GM12878 (cell line): ENCODE results near the gene CACNA1D. TPM values are rescaled to one million over a fixed set of nuclear protein-coding genes. Genes with fewer than 3 reads are reported as not detected.

Source experiments
- ATAC-seq: fragments of 200-7000 bp; cut with Tn5 transposase; 3 replicates; pipeline ENCODE4 v1.9.1; 2020; ENCODE audit warnings: mild to moderate bottlenecking, moderate library complexity
- BruUV-seq: library from RNA; stranded (reverse); fragments of 400-500 nt; replicated peaks from 2 replicates; lab custom pipeline; 2021; lab: Mats Ljungman, UMichigan
- CTCF ChIA-PET: fragments of 300-600 bp; sonication (Branson Sonifier 250); formaldehyde crosslinking; extraction: SDS; loops from one replicate; lab custom pipeline; 2021; ENCODE audit warnings: inconsistent platforms; lab: Yijun Ruan, JAX
- POLR2A ChIA-PET: fragments of 350-600 bp; formaldehyde crosslinking; extraction: SDS; loops from one replicate; lab custom pipeline; 2021; ENCODE audit warnings: inconsistent platforms; lab: Charles Lee
- RAD21 ChIA-PET: fragments of 300-600 bp; sonication (Branson Sonifier 250); formaldehyde crosslinking; loops from one replicate; lab custom pipeline; 2023; ENCODE audit warnings: antibody characterized with exemption; ENCODE audit not compliant: unreplicated experiment; lab: Charles Lee
- SMC1A ChIA-PET: fragments of 300-600 bp; sonication (Branson Sonifier 250); formaldehyde crosslinking; loops from one replicate; lab custom pipeline; 2023; ENCODE audit not compliant: unreplicated experiment, uncharacterized antibody; lab: Charles Lee
- DNase-seq: peaks from one replicate; pipeline ENCODE4 v3.0.0-alpha.2; 2011; ENCODE audit warnings: low read depth, low spot score
- FAIRE-seq: peaks from 3 replicates; lab custom pipeline; 2011; peaks lifted over from hg19 to GRCh38; lab: Jason Lieb, UNC
- H2AFZ ChIP-seq: 2 replicates; pipeline ENCODE4 v1.6.0; 2011; ENCODE audit warnings: low read depth, low read length, control low read depth; ENCODE audit not compliant: control insufficient read depth
- H3K27ac ChIP-seq: 2 replicates; pipeline ENCODE4 v1.5.1; 2011; ENCODE audit warnings: control low read depth; ENCODE audit not compliant: control insufficient read depth, insufficient read depth
- H3K27me3 ChIP-seq, 2 experiments: replicated peaks in 1 of 2; 2 replicates each; pipeline versions ENCODE4 v1.6.0 to v1.6.1; 2011; ENCODE audit warnings: low read length in 1 of 2; ENCODE audit not compliant: control insufficient read depth in 2 of 2, insufficient read depth in 2 of 2
- H3K36me3 ChIP-seq, 2 experiments: 2 replicates each; pipeline ENCODE4 v1.5.1; 2011; ENCODE audit warnings: low read length in 1 of 2; ENCODE audit not compliant: control insufficient read depth in 2 of 2, insufficient read depth in 2 of 2
- H3K4me1 ChIP-seq: 2 replicates; pipeline ENCODE4 v1.6.1; 2011; ENCODE audit warnings: mild to moderate bottlenecking, low read length, moderate library complexity, mixed read lengths; ENCODE audit not compliant: control insufficient read depth, insufficient read depth
- H3K4me2 ChIP-seq: 2 replicates; pipeline ENCODE4 v1.6.0; 2011; ENCODE audit warnings: control low read depth; ENCODE audit not compliant: control insufficient read depth, insufficient read depth
- H3K4me3 ChIP-seq: fragments of 200-600 bp; sonication (generic); 2 replicates; pipeline ENCODE4 v1.5.1; 2016
- H3K79me2 ChIP-seq: 2 replicates; pipeline ENCODE4 v1.6.0; 2011; ENCODE audit warnings: low read length; ENCODE audit not compliant: control insufficient read depth, insufficient read depth
- H3K9ac ChIP-seq: 2 replicates; pipeline ENCODE4 v1.8.0; 2011; ENCODE audit warnings: low read length, control low read depth, mixed read lengths; ENCODE audit not compliant: control insufficient read depth, insufficient read depth
- H3K9me3 ChIP-seq: replicated peaks from 3 replicates; pipeline ENCODE4 v1.5.1; 2011; ENCODE audit warnings: mild to moderate bottlenecking, low read length; ENCODE audit not compliant: control insufficient read depth, insufficient read depth
- H4K20me1 ChIP-seq: 2 replicates; pipeline ENCODE4 v1.6.0; 2011; ENCODE audit not compliant: control insufficient read depth, insufficient read depth
- BACH1 ChIP-seq: fragments of 450-650 bp; IDR thresholded peaks from 2 replicates; pipeline ENCODE4 v1.6.1; 2017; ENCODE audit warnings: mild to moderate bottlenecking, borderline replicate concordance
- MTA2 ChIP-seq: fragments of 450-650 bp; IDR thresholded peaks from 2 replicates; pipeline ENCODE4 v1.6.1; 2016; ENCODE audit warnings: low read depth, mild to moderate bottlenecking, moderate library complexity
- NBN ChIP-seq: fragments of 450-650 bp; IDR thresholded peaks from 2 replicates; pipeline ENCODE4 v1.6.1; 2016
- NFYA ChIP-seq: IDR thresholded peaks from 2 replicates; pipeline ENCODE4 v1.6.1; 2011; ENCODE audit warnings: low read depth, mild to moderate bottlenecking, low read length, improper control_type of control experiment, borderline replicate concordance
- POLR2AphosphoS2 ChIP-seq: IDR thresholded peaks from 2 replicates; pipeline ENCODE4 v1.6.1; 2011; ENCODE audit warnings: low read depth, mild to moderate bottlenecking, low read length, improper control_type of control experiment, moderate library complexity
- RELA ChIP-seq: fragments of 450-650 bp; IDR thresholded peaks from 2 replicates; pipeline ENCODE4 v1.8.0; 2014; ENCODE audit warnings: borderline replicate concordance; ENCODE audit not compliant: partially characterized antibody
- ZBTB40 ChIP-seq: fragments of 450-650 bp; IDR thresholded peaks from 2 replicates; pipeline ENCODE4 v1.6.1; 2016; ENCODE audit warnings: mild to moderate bottlenecking, moderate library complexity, borderline replicate concordance
- WGBS: methylation state at CpG from one replicate; pipeline ENCODE4 v1.1.6; 2016; ENCODE audit warnings: low lambda C conversion rate; ENCODE audit not compliant: insufficient replicate concordance, insufficient coverage; ENCODE audit errors: missing lambda C conversion rate; 5-methylcytosine and 5-hydroxymethylcytosine counted together
- in situ Hi-C: fragments of 300-500 bp; cut with MboI; formaldehyde crosslinking; loops from 9 replicates; pipeline ENCODE4 v1.14.3; 2018; ENCODE audit warnings: mixed read lengths
- intact Hi-C: fragments of 100-400 bp; cut with micrococcal nuclease; formaldehyde crosslinking; loops from one replicate; pipeline ENCODE4 v1.14.2; 2022; ENCODE audit not compliant: unreplicated experiment
- polyA plus RNA-seq, 11 experiments: library from polyadenylated mRNA; depleted of rRNA in 4 of 11; unstranded in 6 of 11; stranded (reverse) in 5 of 11; fragments of >200 nt; fragmentation: Nextera tagmentation in 4 of 11; fragmentation: Illumina TruSeq in 1 of 11; extraction: Ambion mirVana in 4 of 11; extraction: Trizol in 1 of 11; gene quantifications; 1 replicate in 1 of 11; 2 replicates in 10 of 11; pipeline versions ENCODE4 v1.2.1 to v1.2.3, GENCODE V29; 2011 to 2016; ENCODE audit warnings: inconsistent platforms in 2 of 11, missing spikeins in 2 of 11, low read depth in 1 of 11
- total RNA-seq, 4 experiments: library from RNA; depleted of rRNA in 3 of 4; stranded (reverse); fragments of >200 nt in 3 of 4; fragmentation: Illumina TruSeq in 1 of 4; extraction: Trizol in 1 of 4; gene quantifications; 2 replicates each; pipeline versions ENCODE4 v1.2.1 to v1.2.3, GENCODE V29; 2013 to 2021
- TF ChIP-seq, protein P1 (sequence below): fragments of 450-650 bp; IDR thresholded peaks from 2 replicates; pipeline ENCODE4 v1.6.1; 2017; ENCODE audit warnings: mild to moderate bottlenecking
- TF ChIP-seq, protein P2 (sequence below): fragments of 450-650 bp; IDR thresholded peaks from 2 replicates; pipeline ENCODE4 v1.6.1; 2018; ENCODE audit warnings: mild to moderate bottlenecking, low read depth, moderate library complexity; ENCODE audit not compliant: partially characterized antibody
- TF ChIP-seq, protein P3 (sequence below): IDR thresholded peaks from 2 replicates; pipeline ENCODE4 v1.6.1; 2012; ENCODE audit warnings: low read depth, low read length, improper control_type of control experiment

CACNA1D gene
- total and polyA plus RNA-seq, 10 of the 15 experiments (the other 5 are each of a cell fraction or from before 2014, with no cell fraction given), result 0.21 to 24.4 (median 1.6) TPM

GRCh38 chr3:53624061-53624857 is 129.8 kb downstream of the CACNA1D start:
- SMC1A ChIA-PET, result interaction anchor here (0.6 to 1.7 kb wide), 3 partner anchors 18 to 139 kb away, joined by 3 to 6 read pairs (median 4); no protein-coding TSS in a partner anchor
- Histone ChIP-seq H3K36me3 (no peaks in the 10 kb centered on the region), H3K9ac (no peak overlapping the region), H3K4me1 (no peaks in the 10 kb centered on the region), H3K4me3 (no peak overlapping the region)
- no peak for FAIRE-seq
- RAD21 ChIA-PET, result interaction anchor here (1.4 kb wide), 1 partner anchor 53 kb away, joined by 3 read pairs; no protein-coding TSS in a partner anchor
- 45% methylated on average over 10 of the region's 10 CpGs for WGBS
- in situ Hi-C loops, result no loop called here
- DNase-seq, result no peak
- BruUV-seq, result no TSS peak
- TF ChIP-seq BACH1, result no peak
- TF ChIP-seq, protein P1, sequence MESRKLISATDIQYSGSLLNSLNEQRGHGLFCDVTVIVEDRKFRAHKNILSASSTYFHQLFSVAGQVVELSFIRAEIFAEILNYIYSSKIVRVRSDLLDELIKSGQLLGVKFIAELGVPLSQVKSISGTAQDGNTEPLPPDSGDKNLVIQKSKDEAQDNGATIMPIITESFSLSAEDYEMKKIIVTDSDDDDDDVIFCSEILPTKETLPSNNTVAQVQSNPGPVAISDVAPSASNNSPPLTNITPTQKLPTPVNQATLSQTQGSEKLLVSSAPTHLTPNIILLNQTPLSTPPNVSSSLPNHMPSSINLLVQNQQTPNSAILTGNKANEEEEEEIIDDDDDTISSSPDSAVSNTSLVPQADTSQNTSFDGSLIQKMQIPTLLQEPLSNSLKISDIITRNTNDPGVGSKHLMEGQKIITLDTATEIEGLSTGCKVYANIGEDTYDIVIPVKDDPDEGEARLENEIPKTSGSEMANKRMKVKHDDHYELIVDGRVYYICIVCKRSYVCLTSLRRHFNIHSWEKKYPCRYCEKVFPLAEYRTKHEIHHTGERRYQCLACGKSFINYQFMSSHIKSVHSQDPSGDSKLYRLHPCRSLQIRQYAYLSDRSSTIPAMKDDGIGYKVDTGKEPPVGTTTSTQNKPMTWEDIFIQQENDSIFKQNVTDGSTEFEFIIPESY, result no peak
- TF ChIP-seq, protein P2, sequence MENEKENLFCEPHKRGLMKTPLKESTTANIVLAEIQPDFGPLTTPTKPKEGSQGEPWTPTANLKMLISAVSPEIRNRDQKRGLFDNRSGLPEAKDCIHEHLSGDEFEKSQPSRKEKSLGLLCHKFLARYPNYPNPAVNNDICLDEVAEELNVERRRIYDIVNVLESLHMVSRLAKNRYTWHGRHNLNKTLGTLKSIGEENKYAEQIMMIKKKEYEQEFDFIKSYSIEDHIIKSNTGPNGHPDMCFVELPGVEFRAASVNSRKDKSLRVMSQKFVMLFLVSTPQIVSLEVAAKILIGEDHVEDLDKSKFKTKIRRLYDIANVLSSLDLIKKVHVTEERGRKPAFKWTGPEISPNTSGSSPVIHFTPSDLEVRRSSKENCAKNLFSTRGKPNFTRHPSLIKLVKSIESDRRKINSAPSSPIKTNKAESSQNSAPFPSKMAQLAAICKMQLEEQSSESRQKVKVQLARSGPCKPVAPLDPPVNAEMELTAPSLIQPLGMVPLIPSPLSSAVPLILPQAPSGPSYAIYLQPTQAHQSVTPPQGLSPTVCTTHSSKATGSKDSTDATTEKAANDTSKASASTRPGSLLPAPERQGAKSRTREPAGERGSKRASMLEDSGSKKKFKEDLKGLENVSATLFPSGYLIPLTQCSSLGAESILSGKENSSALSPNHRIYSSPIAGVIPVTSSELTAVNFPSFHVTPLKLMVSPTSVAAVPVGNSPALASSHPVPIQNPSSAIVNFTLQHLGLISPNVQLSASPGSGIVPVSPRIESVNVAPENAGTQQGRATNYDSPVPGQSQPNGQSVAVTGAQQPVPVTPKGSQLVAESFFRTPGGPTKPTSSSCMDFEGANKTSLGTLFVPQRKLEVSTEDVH, result no peak
- no peak for TF ChIP-seq RELA
- no peak for TF ChIP-seq NFYA
- TF ChIP-seq ZBTB40, result no peak
- TF ChIP-seq MTA2, result no peak
- no peak for TF ChIP-seq NBN
- TF ChIP-seq, protein P3, sequence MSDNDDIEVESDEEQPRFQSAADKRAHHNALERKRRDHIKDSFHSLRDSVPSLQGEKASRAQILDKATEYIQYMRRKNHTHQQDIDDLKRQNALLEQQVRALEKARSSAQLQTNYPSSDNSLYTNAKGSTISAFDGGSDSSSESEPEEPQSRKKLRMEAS, result no peak
- no peak for TF ChIP-seq POLR2AphosphoS2
- TF ChIP-seq, all 136 proteins: peak for 0
- Histone ChIP-seq H3K4me2 (no peak overlapping the region), H2AFZ (no peak overlapping the region), H3K27me3 (peaks cover 0 to 3% of the 10 kb centered on the region in 2 experiments; a peak in 2 of 4 replicates), H3K27ac (no peak overlapping the region), H3K79me2 (no peaks in the 10 kb centered on the region), H4K20me1 (no peaks in the 10 kb centered on the region), H3K9me3 (no peaks in the 10 kb centered on the region)
- POLR2A ChIA-PET, result interaction anchor here (0.8 kb wide), 1 partner anchor 27 kb away, joined by 3 read pairs; no protein-coding TSS in a partner anchor
- no peak for ATAC-seq
- intact Hi-C loops, result no loop called here
- CTCF ChIA-PET, result interaction anchor here (1.0 to 3.9 kb wide), 2 partner anchors 45 to 86 kb away, joined by 4 to 18 read pairs; no protein-coding TSS in a partner anchor
